ENCODE results near the gene TGFB1I1.

Gene TGFB1I1

GRCh38 chr16:31428638-31429247 lies 43.2 kb upstream of the TGFB1I1 start:
- TF ChIP-seq CTCF (IDR thresholded peaks at IDR 0.05; ENCODE audit: control extremely low read depth, extremely low read depth, low read depth, missing control alignments), result no peak
- DNase-seq (ENCODE audit: extremely low spot score), result no peak
- ChIA-PET POLR2A (interaction anchor here (1.2 kb wide), 1 partner anchor 249 kb away, joined by 16 read pairs; the partner anchor contains the start of gene FUS), CTCF (interaction anchor here (0.8 to 8.1 kb wide), 4 partner anchors 9 to 287 kb away, joined by 3 to 44 read pairs (median 3); partner anchors contain the start of gene ZNF843)

- no peak for DNase-seq (ENCODE audit: extremely low spot score)
- ChIA-PET POLR2A (no interaction called here), CTCF (interaction anchor here (0.9 to 8.1 kb wide), 5 partner anchors 9 to 287 kb away, joined by 3 to 44 read pairs (median 5); partner anchors contain the start of gene ZNF843)
- no peak for TF ChIP-seq CTCF (IDR thresholded peaks at IDR 0.05; ENCODE audit: control extremely low read depth, extremely low read depth, low read depth, missing control alignments)
Observed at GRCh38 chr16:31429314-31429713, 42.6 kb upstream of the TGFB1I1 start.

GRCh38 chr16:31429796-31430195 lies 42.2 kb upstream of the TGFB1I1 start:
- no peak for DNase-seq (ENCODE audit: extremely low spot score)
- TF ChIP-seq CTCF (IDR thresholded peaks at IDR 0.05; ENCODE audit: control extremely low read depth, extremely low read depth, low read depth, missing control alignments), result no peak
- CTCF ChIA-PET, result interaction anchor here (1.2 to 8.1 kb wide), 5 partner anchors 10 to 288 kb away, joined by 3 to 44 read pairs (median 5); partner anchors contain the start of gene ZNF843
- POLR2A ChIA-PET, result no interaction called here

- CTCF ChIA-PET, result interaction anchor here (0.7 to 8.1 kb wide), 7 partner anchors 9 to 288 kb away, joined by 3 to 44 read pairs (median 5); partner anchors contain the start of gene ZNF843
- POLR2A ChIA-PET, result no interaction called here
- no peak for DNase-seq (ENCODE audit: extremely low spot score)
- TF ChIP-seq CTCF (IDR thresholded peaks at IDR 0.05; ENCODE audit: control extremely low read depth, extremely low read depth, low read depth, missing control alignments), result no peak
Observed at GRCh38 chr16:31430380-31431052, 41.4 kb upstream of the TGFB1I1 start.

GRCh38 chr16:31435341-31436220 lies 36.4 kb upstream of the TGFB1I1 start:
- ChIA-PET CTCF (no interaction called here), POLR2A (interaction anchor here (0.6 kb wide), 1 partner anchor 11 kb away, joined by 3 read pairs; no protein-coding TSS in a partner anchor)
- no peak for DNase-seq (ENCODE audit: extremely low spot score)
- no peak for TF ChIP-seq CTCF (IDR thresholded peaks at IDR 0.05; ENCODE audit: control extremely low read depth, extremely low read depth, low read depth, missing control alignments)

Data from GM10248 (cell line).